ENCODE results near the gene ACTR1B.
"Not testable (repeated sequence)": the region's sequence is repeated elsewhere in the genome, so short reads cannot be mapped to it uniquely, and the experiment has no call there.

The ACTR1B gene

DNA sequence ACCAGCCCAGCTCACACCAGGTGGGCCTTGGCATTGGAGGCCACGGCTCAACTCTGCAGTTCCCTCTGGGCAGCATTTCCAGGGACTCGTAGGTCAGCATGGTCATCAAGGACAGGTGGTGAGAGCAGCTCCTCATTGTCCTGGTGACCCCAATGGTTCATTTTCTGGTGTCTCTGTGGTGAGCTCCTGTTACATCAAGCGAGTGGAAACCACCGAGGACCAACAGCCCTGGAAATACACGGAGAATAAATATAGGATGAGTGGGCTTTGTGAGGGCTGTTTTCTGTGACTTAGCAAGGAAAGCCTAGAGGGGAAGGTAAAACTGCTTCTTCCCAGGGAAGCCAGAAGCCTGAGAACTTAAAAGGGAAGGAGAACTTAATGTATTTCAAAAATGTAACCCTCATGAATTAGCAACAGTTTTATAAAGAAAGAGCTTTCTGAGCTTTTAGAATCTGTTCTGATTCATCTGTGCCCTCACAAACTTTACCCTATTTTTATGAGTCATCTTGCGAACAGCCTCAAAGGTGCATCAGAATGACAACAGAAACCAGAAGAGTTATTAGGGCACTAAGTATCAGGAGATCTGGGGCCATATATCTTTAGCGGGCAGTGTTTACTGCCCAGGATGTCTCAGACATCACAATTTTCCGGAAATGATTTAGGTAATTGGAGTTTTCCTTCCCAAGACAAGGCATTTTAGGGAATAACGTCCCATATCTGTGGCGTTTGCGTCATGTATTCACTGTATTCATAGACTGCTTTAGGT, 24.4 kb upstream of the ACTR1B start:
- no peaks in the 10 kb centered on the region for H3K4me1 ChIP-seq (ENCODE audit: low read depth, poor library complexity, severe bottlenecking)
- no peaks in the 10 kb centered on the region for H3K79me2 ChIP-seq (ENCODE audit: insufficient read depth, low read depth)
- H3K27me3 ChIP-seq (ENCODE audit: insufficient read depth, low read depth): no peaks in the 10 kb centered on the region
- H3K9ac ChIP-seq: no peak overlapping the region
- no peak overlapping the region for H3K27ac ChIP-seq
- no peaks in the 10 kb centered on the region for H3K36me3 ChIP-seq (ENCODE audit: insufficient read depth)
- H3K4me2 ChIP-seq: no peak overlapping the region
- no peak overlapping the region for H2AFZ ChIP-seq (ENCODE audit: low read depth)
- TF ChIP-seq, protein P1, sequence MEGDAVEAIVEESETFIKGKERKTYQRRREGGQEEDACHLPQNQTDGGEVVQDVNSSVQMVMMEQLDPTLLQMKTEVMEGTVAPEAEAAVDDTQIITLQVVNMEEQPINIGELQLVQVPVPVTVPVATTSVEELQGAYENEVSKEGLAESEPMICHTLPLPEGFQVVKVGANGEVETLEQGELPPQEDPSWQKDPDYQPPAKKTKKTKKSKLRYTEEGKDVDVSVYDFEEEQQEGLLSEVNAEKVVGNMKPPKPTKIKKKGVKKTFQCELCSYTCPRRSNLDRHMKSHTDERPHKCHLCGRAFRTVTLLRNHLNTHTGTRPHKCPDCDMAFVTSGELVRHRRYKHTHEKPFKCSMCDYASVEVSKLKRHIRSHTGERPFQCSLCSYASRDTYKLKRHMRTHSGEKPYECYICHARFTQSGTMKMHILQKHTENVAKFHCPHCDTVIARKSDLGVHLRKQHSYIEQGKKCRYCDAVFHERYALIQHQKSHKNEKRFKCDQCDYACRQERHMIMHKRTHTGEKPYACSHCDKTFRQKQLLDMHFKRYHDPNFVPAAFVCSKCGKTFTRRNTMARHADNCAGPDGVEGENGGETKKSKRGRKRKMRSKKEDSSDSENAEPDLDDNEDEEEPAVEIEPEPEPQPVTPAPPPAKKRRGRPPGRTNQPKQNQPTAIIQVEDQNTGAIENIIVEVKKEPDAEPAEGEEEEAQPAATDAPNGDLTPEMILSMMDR (conservative IDR thresholded peaks at IDR 0.05; ENCODE audit: low read depth, low read length): no peak
- no peak overlapping the region for H3K4me3 ChIP-seq (IDR thresholded peaks at IDR 0.05; ENCODE audit: insufficient read depth, low read depth, low read length)
- no peaks in the 10 kb centered on the region for H4K20me1 ChIP-seq (ENCODE audit: insufficient read depth)

GRCh38 chr2:97687235-97687634, 23.4 kb upstream of the ACTR1B start:
- not testable (repeated sequence) for H3K27ac ChIP-seq; H3K79me2 ChIP-seq (ENCODE audit: insufficient read depth, low read depth); H3K4me2 ChIP-seq; H4K20me1 ChIP-seq (ENCODE audit: insufficient read depth); H3K36me3 ChIP-seq (ENCODE audit: insufficient read depth); H3K27me3 ChIP-seq (ENCODE audit: insufficient read depth, low read depth); H3K9ac ChIP-seq; H2AFZ ChIP-seq (ENCODE audit: low read depth); H3K4me1 ChIP-seq (ENCODE audit: low read depth, poor library complexity, severe bottlenecking); H3K4me3 ChIP-seq (IDR thresholded peaks at IDR 0.05; ENCODE audit: insufficient read depth, low read depth, low read length)

DNA sequence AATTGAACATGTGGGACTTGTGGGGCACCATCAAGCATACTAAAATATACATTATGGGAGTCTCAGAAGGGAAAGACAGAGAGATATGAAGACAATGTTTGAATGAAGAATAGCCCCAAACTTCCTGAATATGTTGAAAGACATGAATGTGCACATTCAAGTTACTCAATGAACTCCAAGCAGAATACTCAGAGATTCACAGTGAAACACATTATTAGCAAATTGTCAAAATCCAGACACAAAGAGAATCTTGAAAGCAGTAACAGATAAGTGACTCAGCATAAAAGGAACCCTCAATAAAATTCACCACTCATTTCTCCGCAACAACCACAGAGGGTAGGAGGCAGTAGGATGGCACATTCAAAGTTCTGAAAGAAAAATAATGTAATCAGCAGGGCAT, 14.5 kb upstream of the ACTR1B start:
- Histone ChIP-seq H3K27ac (no peak overlapping the region), H2AFZ (ENCODE audit: low read depth) (no peak overlapping the region), H3K4me3 (IDR thresholded peaks at IDR 0.05; ENCODE audit: insufficient read depth, low read depth, low read length) (no peak overlapping the region), H3K79me2 (ENCODE audit: insufficient read depth, low read depth) (no peaks in the 10 kb centered on the region), H3K36me3 (ENCODE audit: insufficient read depth) (no peaks in the 10 kb centered on the region), H4K20me1 (ENCODE audit: insufficient read depth) (no peaks in the 10 kb centered on the region), H3K4me1 (ENCODE audit: low read depth, poor library complexity, severe bottlenecking) (no peaks in the 10 kb centered on the region), H3K27me3 (ENCODE audit: insufficient read depth, low read depth) (no peaks in the 10 kb centered on the region), H3K9ac (no peak overlapping the region), H3K4me2 (no peak overlapping the region)
- TF ChIP-seq, protein P1 (conservative IDR thresholded peaks at IDR 0.05; ENCODE audit: low read depth, low read length): no peak

DNA sequence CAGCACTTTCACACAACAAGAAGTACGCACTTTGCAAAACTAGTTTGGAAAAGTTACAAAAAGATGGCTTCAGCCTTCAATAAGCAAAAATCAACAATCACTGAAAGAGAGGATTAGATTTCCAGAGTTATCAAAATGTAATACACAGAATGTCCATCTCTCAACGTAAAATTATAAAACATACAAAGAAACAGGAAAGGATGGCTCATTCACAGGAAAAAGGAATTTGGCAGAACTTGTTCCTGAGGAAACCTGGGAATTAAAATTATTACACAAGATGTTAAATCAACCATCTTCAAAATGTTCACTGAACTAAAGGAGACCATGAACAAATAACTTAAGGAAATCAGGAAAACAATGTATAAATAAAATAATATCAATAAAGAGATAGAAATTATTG, 13.6 kb upstream of the ACTR1B start:
- H3K27me3 ChIP-seq (ENCODE audit: insufficient read depth, low read depth): no peaks in the 10 kb centered on the region
- no peak overlapping the region for H3K9ac ChIP-seq
- H3K36me3 ChIP-seq (ENCODE audit: insufficient read depth): no peaks in the 10 kb centered on the region
- no peak overlapping the region for H3K4me2 ChIP-seq
- H3K27ac ChIP-seq: no peak overlapping the region
- no peaks in the 10 kb centered on the region for H4K20me1 ChIP-seq (ENCODE audit: insufficient read depth)
- H3K4me3 ChIP-seq (IDR thresholded peaks at IDR 0.05; ENCODE audit: insufficient read depth, low read depth, low read length): no peak overlapping the region
- H3K4me1 ChIP-seq (ENCODE audit: low read depth, poor library complexity, severe bottlenecking): no peaks in the 10 kb centered on the region
- H2AFZ ChIP-seq (ENCODE audit: low read depth): no peak overlapping the region
- no peaks in the 10 kb centered on the region for H3K79me2 ChIP-seq (ENCODE audit: insufficient read depth, low read depth)
- TF ChIP-seq, protein P1 (conservative IDR thresholded peaks at IDR 0.05; ENCODE audit: low read depth, low read length): no peak

DNA sequence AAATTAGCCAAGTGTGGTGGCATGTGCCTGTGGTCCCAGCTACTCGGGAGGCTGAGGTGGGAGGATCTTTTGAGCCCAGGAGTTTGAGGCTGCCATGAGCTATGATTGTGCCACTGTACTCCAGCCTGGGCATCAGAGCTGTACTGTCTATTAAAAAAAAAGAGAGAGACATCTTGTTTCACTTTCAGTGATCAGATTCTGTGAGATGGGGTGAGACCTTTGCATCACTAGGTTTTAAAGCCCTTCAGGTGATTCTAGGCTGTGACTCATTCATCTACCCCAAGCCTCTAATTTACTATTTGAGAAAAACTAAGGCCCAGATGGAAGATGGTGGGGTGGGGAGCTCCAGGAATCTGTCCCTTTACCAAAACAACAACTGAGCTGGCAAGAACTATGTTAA, 12.8 kb upstream of the ACTR1B start:
- H3K79me2 ChIP-seq (ENCODE audit: insufficient read depth, low read depth): no peaks in the 10 kb centered on the region
- H4K20me1 ChIP-seq (ENCODE audit: insufficient read depth): no peaks in the 10 kb centered on the region
- TF ChIP-seq, protein P1 (conservative IDR thresholded peaks at IDR 0.05; ENCODE audit: low read depth, low read length): no peak
- H3K36me3 ChIP-seq (ENCODE audit: insufficient read depth): no peaks in the 10 kb centered on the region
- H3K4me3 ChIP-seq (IDR thresholded peaks at IDR 0.05; ENCODE audit: insufficient read depth, low read depth, low read length): no peak overlapping the region
- no peaks in the 10 kb centered on the region for H3K27me3 ChIP-seq (ENCODE audit: insufficient read depth, low read depth)
- H3K4me1 ChIP-seq (ENCODE audit: low read depth, poor library complexity, severe bottlenecking): no peaks in the 10 kb centered on the region
- no peak overlapping the region for H3K27ac ChIP-seq
- H2AFZ ChIP-seq (ENCODE audit: low read depth): no peak overlapping the region
- no peak overlapping the region for H3K9ac ChIP-seq
- no peak overlapping the region for H3K4me2 ChIP-seq
